Endothelial cell of umbilical vein (primary cell): Measurements from ENCODE around the gene UBASH3A. TPM values are rescaled to one million over a fixed set of nuclear protein-coding genes. Genes with fewer than 3 reads are reported as not detected.

Experiments
- BruUV-seq: library from RNA; stranded (reverse); fragments of 400-500 nt; replicated peaks from 2 replicates; lab custom pipeline; 2021; lab: Mats Ljungman, UMichigan
- CTCF ChIA-PET: fragments of 300-600, 350-600 bp; sonication (Branson Sonifier 250); formaldehyde crosslinking; loops from one replicate; lab custom pipeline; 2021; ENCODE audit warnings: antibody characterized with exemption, inconsistent platforms; lab: Charles Lee
- POLR2A ChIA-PET: fragments of 300-600, 350-600 bp; sonication (Branson Sonifier 250); formaldehyde crosslinking; loops from one replicate; lab custom pipeline; 2021; ENCODE audit warnings: antibody characterized with exemption, inconsistent platforms; lab: Charles Lee
- DNase-seq: peaks from one replicate; pipeline ENCODE4 v3.0.0-alpha.2; 2011; ENCODE audit warnings: low read depth, low spot score
- FAIRE-seq: peaks from 2 replicates; lab custom pipeline; 2011; peaks lifted over from hg19 to GRCh38; lab: Jason Lieb, UNC
- H2AFZ ChIP-seq: 2 replicates; pipeline ENCODE4 v1.6.0; 2012; ENCODE audit warnings: low read depth, low read length, control low read depth, inconsistent platforms
- H3K27ac ChIP-seq: 2 replicates; pipeline ENCODE4 v1.5.1; 2011; ENCODE audit warnings: low read depth, mild to moderate bottlenecking, control low read depth, low read length, moderate library complexity; ENCODE audit not compliant: insufficient read depth
- H3K27me3 ChIP-seq, 2 experiments: 2 replicates each; pipeline versions ENCODE4 v1.6.0 to v1.6.1; 2011; ENCODE audit warnings: low read length in 2 of 2, mixed read lengths in 1 of 2; ENCODE audit not compliant: control insufficient read depth in 2 of 2, insufficient read depth in 2 of 2
- H3K36me3 ChIP-seq, 2 experiments: 2 replicates in 1 of 2; 3 replicates in 1 of 2; pipeline ENCODE4 v1.5.1; 2011; ENCODE audit warnings: low read length in 2 of 2, mild to moderate bottlenecking in 1 of 2, moderate library complexity in 1 of 2; ENCODE audit not compliant: control insufficient read depth in 2 of 2, insufficient read depth in 2 of 2; ENCODE audit errors: extremely low read depth in 1 of 2
- H3K4me1 ChIP-seq: 3 replicates; pipeline ENCODE4 v1.5.1; 2011; ENCODE audit warnings: mild to moderate bottlenecking, low read length; ENCODE audit not compliant: control insufficient read depth, insufficient read depth; ENCODE audit errors: extremely low read depth
- H3K4me2 ChIP-seq: 2 replicates; pipeline ENCODE4 v1.6.1; 2011; ENCODE audit warnings: low read length, control low read depth, mixed read lengths; ENCODE audit not compliant: insufficient read depth
- H3K4me3 ChIP-seq, 3 experiments: fragments of 200-600 bp in 1 of 3; sonication (generic), shearing (Covaris generic) in 1 of 3; replicated peaks in 1 of 3; 2 replicates each; pipeline ENCODE4 v1.5.1; 2011 to 2016; ENCODE audit warnings: control low read depth in 3 of 3, low read length in 3 of 3, mild to moderate bottlenecking in 2 of 3, inconsistent platforms in 1 of 3, low read depth in 1 of 3, moderate library complexity in 1 of 3; ENCODE audit not compliant: insufficient read depth in 1 of 3
- H3K79me2 ChIP-seq: 2 replicates; pipeline ENCODE4 v1.6.0; 2012; ENCODE audit warnings: low read length, inconsistent platforms; ENCODE audit not compliant: control insufficient read depth, insufficient read depth
- H3K9ac ChIP-seq: replicated peaks from 2 replicates; pipeline ENCODE3; 2011; ENCODE audit warnings: low read length, control low read depth; ENCODE audit not compliant: insufficient read depth; ENCODE audit errors: extremely low read depth
- H3K9me1 ChIP-seq: replicated peaks from 3 replicates; pipeline ENCODE4 v1.6.0; 2011; ENCODE audit warnings: mild to moderate bottlenecking, low read length; ENCODE audit not compliant: control insufficient read depth, insufficient read depth; ENCODE audit errors: extremely low read depth
- H3K9me3 ChIP-seq: replicated peaks from 2 replicates; pipeline ENCODE4 v1.5.1; 2012; ENCODE audit warnings: low read length, inconsistent platforms; ENCODE audit not compliant: control insufficient read depth, insufficient read depth
- H4K20me1 ChIP-seq: replicated peaks from 2 replicates; pipeline ENCODE3; 2011; ENCODE audit warnings: mild to moderate bottlenecking, low read length; ENCODE audit not compliant: control insufficient read depth, insufficient read depth; ENCODE audit errors: extremely low read depth
- CTCF ChIP-seq, 2 donors: IDR thresholded peaks; 1 replicate in 1 of 2; 2 replicates in 1 of 2; pipeline ENCODE4 v1.5.1; 2011; ENCODE audit warnings: low read length in 2 of 2, mild to moderate bottlenecking in 2 of 2, moderate library complexity in 2 of 2, control low read depth in 1 of 2, inconsistent platforms in 1 of 2, low read depth in 1 of 2; ENCODE audit not compliant: insufficient read depth in 1 of 2; ENCODE audit errors: extremely low read depth in 1 of 2
- EZH2 ChIP-seq: IDR thresholded peaks from 2 replicates; pipeline ENCODE4 v1.6.1; 2012; ENCODE audit warnings: borderline replicate concordance, low read depth, mild to moderate bottlenecking, moderate library complexity, low read length, inconsistent platforms; ENCODE audit not compliant: severe bottlenecking
- FOS ChIP-seq: IDR thresholded peaks from 2 replicates; pipeline ENCODE4 v1.6.1; 2011; ENCODE audit warnings: mild to moderate bottlenecking, low read length, moderate library complexity, borderline replicate concordance; ENCODE audit not compliant: insufficient read depth
- GATA2 ChIP-seq: IDR thresholded peaks from 2 replicates; pipeline ENCODE4 v1.7.0; 2011; ENCODE audit warnings: low read depth, mild to moderate bottlenecking, moderate library complexity, mixed read lengths, low read length; ENCODE audit not compliant: insufficient read length, insufficient read depth
- JUN ChIP-seq: IDR thresholded peaks from 2 replicates; pipeline ENCODE4 v1.6.1; 2011; ENCODE audit warnings: borderline replicate concordance, low read depth; ENCODE audit not compliant: insufficient read length, insufficient read depth
- MYC ChIP-seq: IDR thresholded peaks from one replicate; pipeline ENCODE4 v1.6.1; 2011; ENCODE audit warnings: mild to moderate bottlenecking, low read depth, low read length
- POLR2A ChIP-seq: IDR thresholded peaks from 2 replicates; pipeline ENCODE4 v1.6.1; 2012; ENCODE audit warnings: low read depth, mild to moderate bottlenecking, control low read depth, low read length
- POLR2AphosphoS5 ChIP-seq: IDR thresholded peaks from 2 replicates; pipeline ENCODE4 v1.6.1; 2012; ENCODE audit warnings: low read depth, mild to moderate bottlenecking, control low read depth, low read length, moderate library complexity; ENCODE audit not compliant: insufficient read depth
- dilution Hi-C: fragments of 300-500 bp; cut with MboI; formaldehyde crosslinking; loops from one replicate; pipeline ENCODE4 v1.15.0; 2019; ENCODE audit warnings: low sequenced_read_pairs; ENCODE audit not compliant: extremely low pct_ligation_motif_present
- intact Hi-C: fragments of 100-400 bp; cut with micrococcal nuclease; formaldehyde crosslinking; loops from one replicate; pipeline ENCODE4 v1.10.0; 2022
- polyA plus RNA-seq, 4 experiments: library from polyadenylated mRNA; depleted of rRNA in 3 of 4; stranded (reverse) in 3 of 4; unstranded in 1 of 4; fragments of >200 nt; gene quantifications; 2 replicates each; pipeline versions ENCODE4 v1.2.1 to v1.2.3, GENCODE V29; 2011 to 2012; ENCODE audit warnings: missing spikeins in 1 of 4
- total RNA-seq: library from RNA; stranded (reverse); gene quantifications from 2 replicates; pipeline ENCODE4 v1.2.3, GENCODE V29; 2021
- TF ChIP-seq, protein P1 (sequence below): IDR thresholded peaks from 2 replicates; pipeline ENCODE4 v1.6.1; 2011; ENCODE audit not compliant: insufficient read depth, insufficient read length

UBASH3A gene
- total and polyA plus RNA-seq, 2 donors (not counting 3 experiments of a cell fraction or from before 2014, with no cell fraction given): not detected

GRCh38 chr21:42425591-42425990, 21.9 kb downstream of the UBASH3A start:
- Histone ChIP-seq H3K4me1 (peaks cover 12% of the 10 kb centered on the region), H2AFZ (no peak overlapping the region), H3K36me3 (no peaks in the 10 kb centered on the region), H3K4me3 (no peak overlapping the region), H3K27me3 (peaks cover 28 to 49% of the 10 kb centered on the region in 2 experiments), H3K9me3 (no peaks in the 10 kb centered on the region), H4K20me1 (no peaks in the 10 kb centered on the region), H3K27ac (no peak overlapping the region), H3K9ac (no peak overlapping the region), H3K9me1 (no peaks in the 10 kb centered on the region), H3K4me2 (no peak overlapping the region), H3K79me2 (no peaks in the 10 kb centered on the region)
- CTCF ChIA-PET: interaction anchor here (1.0 kb wide), 1 partner anchor 116 kb away, joined by 3 read pairs; no protein-coding TSS in a partner anchor
- DNase-seq: no peak
- intact Hi-C loops: loop anchor here (1.0 kb wide), 1 partner anchor 162 kb away; no protein-coding TSS in a partner anchor
- no peak for FAIRE-seq
- no TSS peak for BruUV-seq
- POLR2A ChIA-PET: no interaction called here
- dilution Hi-C loops: no loop called here
- TF ChIP-seq MYC (no peak), EZH2 (no peak), JUN (no peak), POLR2A (no peak), POLR2AphosphoS5 (no peak), GATA2 (no peak), CTCF (IDR thresholded peaks at IDR 0.05; ENCODE audit: extremely low read depth in 1 of 2, insufficient read depth in 1 of 2, low read depth in 1 of 2, low read length in 2 of 2) (no peak), FOS (no peak)
- TF ChIP-seq, protein P1, sequence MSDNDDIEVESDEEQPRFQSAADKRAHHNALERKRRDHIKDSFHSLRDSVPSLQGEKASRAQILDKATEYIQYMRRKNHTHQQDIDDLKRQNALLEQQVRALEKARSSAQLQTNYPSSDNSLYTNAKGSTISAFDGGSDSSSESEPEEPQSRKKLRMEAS: no peak
